CD4-positive, CD25-positive, alpha-beta regulatory T cell (primary cell): ENCODE measurements around the gene CYP46A1. TPM values are rescaled to one million over a fixed set of nuclear protein-coding genes. Genes with fewer than 3 reads are reported as not detected.

ENCODE experiments used
- ATAC-seq, 2 donors: fragments of 150-1000 bp; cut with Tn5 transposase; one replicate each; pipeline ENCODE4 v1.10.0; 2021; ENCODE audit warnings: low read depth in 2 of 2, moderate number of reproducible peaks in 2 of 2, moderate library complexity in 1 of 2
- DNase-seq, 3 donors: peaks; one replicate each; pipeline versions ENCODE4 v3.0.0 to v3.0.0-alpha.2; 2012 to 2022; ENCODE audit warnings: mixed read lengths in 1 of 3
- H3K27ac ChIP-seq: one replicate; pipeline ENCODE4 v1.7.0; 2013; ENCODE audit warnings: mild to moderate bottlenecking, low read length; ENCODE audit not compliant: insufficient read depth, poor library complexity, severe bottlenecking
- H3K27me3 ChIP-seq: one replicate; pipeline ENCODE4 v1.7.0; 2013; ENCODE audit warnings: low read length; ENCODE audit not compliant: control insufficient read depth, insufficient read depth
- H3K36me3 ChIP-seq: one replicate; pipeline ENCODE4 v1.7.0; 2013; ENCODE audit warnings: mild to moderate bottlenecking, low read length, moderate library complexity; ENCODE audit not compliant: control insufficient read depth, insufficient read depth
- H3K4me1 ChIP-seq: 2 replicates; pipeline ENCODE4 v1.7.0; 2013; ENCODE audit warnings: mild to moderate bottlenecking, low read length; ENCODE audit not compliant: insufficient read depth, control insufficient read depth, poor library complexity, severe bottlenecking
- H3K4me3 ChIP-seq: one replicate; pipeline ENCODE4 v1.7.0; 2013; ENCODE audit warnings: low read depth, mild to moderate bottlenecking, low read length, moderate library complexity
- H3K9me3 ChIP-seq, 2 experiments: 1 replicate in 1 of 2; 2 replicates in 1 of 2; pipeline ENCODE4 v1.7.0; 2013; ENCODE audit warnings: low read length in 2 of 2, mild to moderate bottlenecking in 1 of 2, moderate library complexity in 1 of 2; ENCODE audit not compliant: control insufficient read depth in 2 of 2
- H3K27ac Mint-ChIP-seq, 3 donors: one replicate each; pipeline ENCODE4 v1.8.0; 2020 to 2022; ENCODE audit warnings: mild to moderate bottlenecking in 3 of 3, mixed read lengths in 3 of 3, moderate library complexity in 2 of 3
- H3K27me3 Mint-ChIP-seq: one replicate; pipeline ENCODE4 v1.8.0; 2022; ENCODE audit warnings: mild to moderate bottlenecking, mixed read lengths
- H3K36me3 Mint-ChIP-seq: one replicate; pipeline ENCODE4 v1.8.0; 2020; ENCODE audit warnings: mixed read lengths
- H3K4me1 Mint-ChIP-seq, 4 donors: one replicate each; pipeline ENCODE4 v1.8.0; 2020 to 2022; ENCODE audit warnings: mixed read lengths in 4 of 4, mild to moderate bottlenecking in 1 of 4
- H3K4me3 Mint-ChIP-seq, 4 donors: one replicate each; pipeline ENCODE4 v1.8.0; 2020 to 2022; ENCODE audit warnings: mild to moderate bottlenecking in 4 of 4, mixed read lengths in 4 of 4, moderate library complexity in 3 of 4
- H3K9me3 Mint-ChIP-seq, 7 donors: one replicate each; pipeline ENCODE4 v1.8.0; 2020 to 2022; ENCODE audit warnings: mixed read lengths in 7 of 7, mild to moderate bottlenecking in 3 of 7, moderate library complexity in 2 of 7
- polyA plus RNA-seq, 4 donors: library from polyadenylated mRNA; unstranded; fragments of 300-500 nt; fragmentation: Illumina TruSeq; gene quantifications; one replicate each; pipeline ENCODE4 v1.2.3, GENCODE V29; 2021
- total RNA-seq: library from RNA; stranded (reverse); gene quantifications from one replicate; pipeline ENCODE4 v1.2.3, GENCODE V29; 2022

Gene CYP46A1
- total and polyA plus RNA-seq, 5 donors from 2014 or later = not detected

GRCh38 chr14:99716850-99717681 lies 33.0 kb downstream of the CYP46A1 start:
- no peaks in the 10 kb centered on the region for H3K9me3 ChIP-seq
- no peaks in the 10 kb centered on the region for H3K36me3 ChIP-seq
- no peaks in the 10 kb centered on the region for H3K4me1 ChIP-seq
- DNase-seq (no peak), ATAC-seq (no peak)
- Mint-ChIP-seq H3K9me3 (peaks cover 0 to 2% (median 0%) of the 10 kb centered on the region in 7 donors), H3K36me3 (no peaks in the 10 kb centered on the region), H3K4me1 (no peaks in the 10 kb centered on the region), H3K27me3 (no peaks in the 10 kb centered on the region), H3K27ac (no peak overlapping the region), H3K4me3 (no peak overlapping the region)
- no peaks in the 10 kb centered on the region for H3K27me3 ChIP-seq
- H3K27ac ChIP-seq = no peak overlapping the region
- no peak overlapping the region for H3K4me3 ChIP-seq

GRCh38 chr14:99717682-99718013 lies 33.5 kb downstream of the CYP46A1 start:
- Mint-ChIP-seq H3K27ac (no peak overlapping the region), H3K36me3 (no peaks in the 10 kb centered on the region), H3K9me3 (peaks cover 0 to 2% (median 0%) of the 10 kb centered on the region in 7 donors), H3K4me3 (no peak overlapping the region), H3K27me3 (no peaks in the 10 kb centered on the region), H3K4me1 (no peaks in the 10 kb centered on the region)
- no peak for ATAC-seq
- Histone ChIP-seq H3K9me3 (no peaks in the 10 kb centered on the region), H3K27me3 (no peaks in the 10 kb centered on the region), H3K36me3 (no peaks in the 10 kb centered on the region), H3K27ac (no peak overlapping the region), H3K4me1 (no peaks in the 10 kb centered on the region), H3K4me3 (no peak overlapping the region)
- no peak for DNase-seq

GRCh38 chr14:99718031-99718810 lies 34.1 kb downstream of the CYP46A1 start:
- no peaks in the 10 kb centered on the region for H3K4me1 Mint-ChIP-seq
- H3K4me3 Mint-ChIP-seq = no peak overlapping the region
- H3K27me3 ChIP-seq = no peaks in the 10 kb centered on the region
- H3K9me3 ChIP-seq = no peaks in the 10 kb centered on the region
- ATAC-seq = no peak
- H3K27me3 Mint-ChIP-seq = no peaks in the 10 kb centered on the region
- H3K27ac ChIP-seq = no peak overlapping the region
- peaks cover 0 to 2% (median 0%) of the 10 kb centered on the region in 7 donors for H3K9me3 Mint-ChIP-seq
- no peak overlapping the region for H3K27ac Mint-ChIP-seq
- H3K4me3 ChIP-seq = no peak overlapping the region
- no peaks in the 10 kb centered on the region for H3K4me1 ChIP-seq
- no peak for DNase-seq
- no peaks in the 10 kb centered on the region for H3K36me3 Mint-ChIP-seq
- no peaks in the 10 kb centered on the region for H3K36me3 ChIP-seq

- no peak for ATAC-seq
- Histone ChIP-seq H3K9me3 (no peaks in the 10 kb centered on the region), H3K27me3 (no peaks in the 10 kb centered on the region), H3K36me3 (no peaks in the 10 kb centered on the region), H3K4me1 (no peaks in the 10 kb centered on the region), H3K4me3 (no peak overlapping the region), H3K27ac (no peak overlapping the region)
- H3K27me3 Mint-ChIP-seq = no peaks in the 10 kb centered on the region
- peaks cover 0 to 2% (median 0%) of the 10 kb centered on the region in 7 donors for H3K9me3 Mint-ChIP-seq
- H3K4me1 Mint-ChIP-seq = no peaks in the 10 kb centered on the region
- no peak overlapping the region for H3K4me3 Mint-ChIP-seq
- H3K36me3 Mint-ChIP-seq = no peaks in the 10 kb centered on the region
- no peak overlapping the region for H3K27ac Mint-ChIP-seq
- DNase-seq = no peak
Measured at GRCh38 chr14:99718811-99719192, 34.7 kb downstream of the CYP46A1 start.

GRCh38 chr14:99720941-99721791 lies 37.1 kb downstream of the CYP46A1 start:
- Mint-ChIP-seq H3K27ac (no peak overlapping the region), H3K27me3 (no peaks in the 10 kb centered on the region), H3K36me3 (no peaks in the 10 kb centered on the region), H3K4me3 (no peak overlapping the region), H3K9me3 (peaks cover 0 to 3% (median 0%) of the 10 kb centered on the region in 7 donors), H3K4me1 (no peaks in the 10 kb centered on the region)
- Histone ChIP-seq H3K9me3 (no peaks in the 10 kb centered on the region), H3K4me1 (no peaks in the 10 kb centered on the region), H3K4me3 (no peak overlapping the region), H3K27ac (no peak overlapping the region), H3K27me3 (no peaks in the 10 kb centered on the region), H3K36me3 (no peaks in the 10 kb centered on the region)
- no peak for DNase-seq
- ATAC-seq = no peak

- no peak overlapping the region for H3K4me3 ChIP-seq
- H3K27me3 ChIP-seq = no peaks in the 10 kb centered on the region
Measured at GRCh38 chr14:99721792-99722516, 37.9 kb downstream of the CYP46A1 start.

GRCh38 chr14:99722741-99723140 lies 38.6 kb downstream of the CYP46A1 start:
- Histone ChIP-seq H3K4me1 (no peaks in the 10 kb centered on the region), H3K27me3 (no peaks in the 10 kb centered on the region), H3K36me3 (no peaks in the 10 kb centered on the region), H3K4me3 (no peak overlapping the region), H3K9me3 (no peaks in the 10 kb centered on the region), H3K27ac (no peak overlapping the region)
- Mint-ChIP-seq H3K4me3 (no peak overlapping the region), H3K9me3 (peaks cover 0 to 5% (median 0%) of the 10 kb centered on the region in 7 donors), H3K27ac (no peak overlapping the region), H3K36me3 (no peaks in the 10 kb centered on the region), H3K27me3 (peaks cover 5% of the 10 kb centered on the region), H3K4me1 (no peaks in the 10 kb centered on the region)
- no peak for DNase-seq
- ATAC-seq = no peak

More at GRCh38 chr14:99721792-99722516, 37.9 kb downstream of the CYP46A1 start:
- H3K4me1 Mint-ChIP-seq = no peaks in the 10 kb centered on the region
- H3K27me3 Mint-ChIP-seq = peaks cover 4% of the 10 kb centered on the region
- H3K27ac Mint-ChIP-seq = no peak overlapping the region
- H3K36me3 ChIP-seq = no peaks in the 10 kb centered on the region
- no peaks in the 10 kb centered on the region for H3K9me3 ChIP-seq
- no peaks in the 10 kb centered on the region for H3K36me3 Mint-ChIP-seq
- no peak for ATAC-seq
- DNase-seq = no peak
- no peaks in the 10 kb centered on the region for H3K4me1 ChIP-seq
- H3K4me3 Mint-ChIP-seq = no peak overlapping the region
- no peak overlapping the region for H3K27ac ChIP-seq
- peaks cover 0 to 5% (median 0%) of the 10 kb centered on the region in 7 donors for H3K9me3 Mint-ChIP-seq
